ENCODE measurements around the gene NISCH.

DNA sequence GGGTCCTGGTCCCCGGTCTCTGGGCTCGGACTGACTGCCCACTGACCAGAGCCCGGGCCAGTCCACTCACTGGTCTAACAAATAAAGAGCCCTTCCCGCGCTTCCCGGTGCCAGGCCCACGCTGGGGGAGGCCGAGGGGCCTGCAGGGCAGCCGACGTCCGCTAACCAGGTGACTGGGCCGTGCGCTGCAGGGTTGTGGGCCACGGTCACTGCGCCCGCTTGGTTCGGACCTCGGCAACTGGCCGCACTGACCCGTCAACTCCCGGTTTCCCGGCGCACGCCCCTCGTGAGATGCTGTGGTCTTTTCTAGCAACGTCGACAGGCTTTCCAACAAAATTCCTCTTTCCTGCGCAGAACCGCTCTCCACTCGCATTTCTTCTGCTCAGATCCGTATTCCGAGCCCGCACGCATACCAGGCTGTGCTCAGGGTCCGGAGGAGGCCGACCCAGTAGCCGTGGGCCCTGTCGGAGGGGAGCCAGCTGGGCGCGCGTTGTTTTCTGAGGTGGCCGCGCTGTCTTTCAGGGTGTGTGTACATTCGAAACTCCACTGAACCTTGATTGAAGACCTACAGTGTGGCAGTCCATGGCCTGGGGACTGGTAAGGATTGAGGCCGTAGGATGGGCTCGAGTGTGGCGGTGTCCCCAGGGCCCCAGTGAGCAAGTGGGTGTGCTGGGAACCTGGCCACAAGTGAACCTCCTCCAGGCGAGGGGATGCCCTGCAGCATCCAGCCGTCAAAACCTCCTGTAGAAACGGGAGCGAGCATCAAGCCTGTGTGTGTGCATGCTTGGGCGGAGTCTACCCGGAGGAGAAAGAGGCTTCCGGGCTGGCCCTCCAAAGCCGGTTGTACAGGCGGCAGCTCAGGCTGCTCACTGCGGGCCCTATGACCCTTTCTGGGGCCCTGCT, 79.1 kb downstream of the NISCH start:
- TF ChIP-seq, protein P1, sequence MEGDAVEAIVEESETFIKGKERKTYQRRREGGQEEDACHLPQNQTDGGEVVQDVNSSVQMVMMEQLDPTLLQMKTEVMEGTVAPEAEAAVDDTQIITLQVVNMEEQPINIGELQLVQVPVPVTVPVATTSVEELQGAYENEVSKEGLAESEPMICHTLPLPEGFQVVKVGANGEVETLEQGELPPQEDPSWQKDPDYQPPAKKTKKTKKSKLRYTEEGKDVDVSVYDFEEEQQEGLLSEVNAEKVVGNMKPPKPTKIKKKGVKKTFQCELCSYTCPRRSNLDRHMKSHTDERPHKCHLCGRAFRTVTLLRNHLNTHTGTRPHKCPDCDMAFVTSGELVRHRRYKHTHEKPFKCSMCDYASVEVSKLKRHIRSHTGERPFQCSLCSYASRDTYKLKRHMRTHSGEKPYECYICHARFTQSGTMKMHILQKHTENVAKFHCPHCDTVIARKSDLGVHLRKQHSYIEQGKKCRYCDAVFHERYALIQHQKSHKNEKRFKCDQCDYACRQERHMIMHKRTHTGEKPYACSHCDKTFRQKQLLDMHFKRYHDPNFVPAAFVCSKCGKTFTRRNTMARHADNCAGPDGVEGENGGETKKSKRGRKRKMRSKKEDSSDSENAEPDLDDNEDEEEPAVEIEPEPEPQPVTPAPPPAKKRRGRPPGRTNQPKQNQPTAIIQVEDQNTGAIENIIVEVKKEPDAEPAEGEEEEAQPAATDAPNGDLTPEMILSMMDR (IDR thresholded peaks at IDR 0.05), result no peak
- no peak for TF ChIP-seq POLR2A (IDR thresholded peaks at IDR 0.05)

Data from testis (tissue), 2 donors.